GM23248 (cell line): Measurements from ENCODE around the gene FYTTD1. TPM values are rescaled to one million over a fixed set of nuclear protein-coding genes. Genes with fewer than 3 reads are reported as not detected.
"Not testable (repeated sequence)": the region's sequence is repeated elsewhere in the genome, so short reads cannot be mapped to it uniquely, and the experiment has no call there.

Experiments used
- DNase-seq: peaks from one replicate; pipeline ENCODE4 v3.0.0-alpha.2; 2015
- H2AFZ ChIP-seq: fragments of 200-600 bp; sonication (generic); 2 replicates; pipeline ENCODE4 v1.6.1; 2016; ENCODE audit warnings: antibody characterized with exemption
- H3F3A ChIP-seq: fragments of 200-600 bp; sonication (generic); 2 replicates; pipeline ENCODE4 v1.6.1; 2016; ENCODE audit warnings: mild to moderate bottlenecking, antibody characterized with exemption, mixed run types; ENCODE audit not compliant: insufficient read depth
- H3K27ac ChIP-seq: fragments of 200-600 bp; sonication (generic); 2 replicates; pipeline ENCODE4 v1.5.1; 2016; ENCODE audit warnings: mild to moderate bottlenecking
- H3K27me3 ChIP-seq: fragments of 200-600 bp; sonication (generic); replicated peaks from 2 replicates; pipeline ENCODE4 v1.6.1; 2016; ENCODE audit warnings: mild to moderate bottlenecking; ENCODE audit not compliant: insufficient read depth
- H3K36me3 ChIP-seq: fragments of 200-600 bp; sonication (generic); 2 replicates; pipeline ENCODE4 v1.6.1; 2016; ENCODE audit warnings: low read depth, mild to moderate bottlenecking
- H3K4me1 ChIP-seq: fragments of 200-600 bp; sonication (generic); 2 replicates; pipeline ENCODE4 v1.6.1; 2016; ENCODE audit warnings: mild to moderate bottlenecking; ENCODE audit not compliant: insufficient read depth
- H3K4me2 ChIP-seq: fragments of 200-600 bp; sonication (generic); one replicate; pipeline ENCODE4 v1.6.1; 2016; ENCODE audit warnings: mild to moderate bottlenecking; ENCODE audit not compliant: unreplicated experiment
- H3K4me3 ChIP-seq: fragments of 200-600 bp; sonication (generic); 2 replicates; pipeline ENCODE4 v1.5.1; 2016; ENCODE audit warnings: mild to moderate bottlenecking
- H3K79me2 ChIP-seq: fragments of 200-600 bp; sonication (generic); 2 replicates; pipeline ENCODE4 v1.6.1; 2016; ENCODE audit warnings: mild to moderate bottlenecking; ENCODE audit not compliant: insufficient read depth
- H3K9ac ChIP-seq: fragments of 200-600 bp; sonication (generic); 2 replicates; pipeline ENCODE4 v1.6.1; 2016; ENCODE audit warnings: mild to moderate bottlenecking
- H3K9me2 ChIP-seq: fragments of 200-600 bp; sonication (generic); 2 replicates; pipeline ENCODE4 v1.6.1; 2016; ENCODE audit warnings: mixed run types, mild to moderate bottlenecking, moderate library complexity; ENCODE audit not compliant: insufficient read depth
- H3K9me3 ChIP-seq: fragments of 200-600 bp; sonication (generic); one replicate; pipeline ENCODE4 v1.6.1; 2017; ENCODE audit warnings: low read depth
- H4K20me1 ChIP-seq: fragments of 200-600 bp; sonication (generic); 2 replicates; pipeline ENCODE4 v1.6.0; 2016; ENCODE audit not compliant: insufficient read depth
- EZH2 ChIP-seq: fragments of 200-600 bp; sonication (generic); IDR thresholded peaks from 2 replicates; pipeline ENCODE4 v1.6.1; 2018; ENCODE audit warnings: antibody characterized with exemption, mild to moderate bottlenecking; ENCODE audit not compliant: insufficient read depth, poor library complexity, severe bottlenecking
- EZH2phosphoT487 ChIP-seq: fragments of 200-600 bp; sonication (generic); IDR thresholded peaks from 2 replicates; pipeline ENCODE4 v1.6.1; 2018; ENCODE audit warnings: antibody characterized with exemption, moderate library complexity, mild to moderate bottlenecking, low read depth; ENCODE audit not compliant: insufficient read depth
- WGBS, 2 experiments: methylation state at CpG; one replicate each; pipeline ENCODE4 v1.1.6; 2015 to 2017; ENCODE audit warnings: low lambda C conversion rate in 2 of 2, low coverage in 1 of 2; ENCODE audit errors: missing lambda C conversion rate in 2 of 2; 5-methylcytosine and 5-hydroxymethylcytosine counted together
- in situ Hi-C: fragments of 300-500 bp; cut with MboI; formaldehyde crosslinking; loops from 2 replicates; pipeline ENCODE4 v1.15.0; 2020
- polyA plus RNA-seq: library from polyadenylated mRNA; unstranded; fragments of >200 nt; fragmentation: Nextera tagmentation; extraction: Ambion mirVana; gene quantifications from 2 replicates; pipeline ENCODE4 v1.2.1, GENCODE V29; 2016
- total RNA-seq: library from RNA; depleted of rRNA; stranded (reverse); fragments of >200 nt; shearing (Covaris generic); gene quantifications from 2 replicates; pipeline ENCODE4 v1.2.3, GENCODE V29; 2014

Gene FYTTD1
- total and polyA plus RNA-seq, 2 experiments from 2014 or later, result 42.0 to 90.4 TPM

- no peak overlapping the region for H3K9ac ChIP-seq
- H3K79me2 ChIP-seq, result peaks cover 82% of the 10 kb centered on the region
- in situ Hi-C loops, result no loop called here
- H2AFZ ChIP-seq, result no peak overlapping the region
- no peaks in the 10 kb centered on the region for H4K20me1 ChIP-seq
- no peaks in the 10 kb centered on the region; the same call in 1 of the 2 replicates for H3K36me3 ChIP-seq
- H3K4me3 ChIP-seq, result no peak overlapping the region
- no peaks in the 10 kb centered on the region for H3K9me3 ChIP-seq
- no peak for TF ChIP-seq EZH2phosphoT487
- no peak for TF ChIP-seq EZH2
- WGBS, 2 experiments, result 81 to 82% methylated on average over 8 of the region's 8 CpGs
- no peak for DNase-seq
- no peaks in the 10 kb centered on the region for H3K27me3 ChIP-seq
- H3K4me2 ChIP-seq, result no peak overlapping the region
- peaks cover 11% of the 10 kb centered on the region; the same call in 1 of the 2 replicates for H3K4me1 ChIP-seq
- H3F3A ChIP-seq, result 0 out of 2 replicates have a peak, but pooled peaks cover 6% of the 10 kb centered on the region
- H3K27ac ChIP-seq, result no peak overlapping the region
- H3K9me2 ChIP-seq, result no peaks in the 10 kb centered on the region
Measured at GRCh38 chr3:197728487-197728886, 21.2 kb upstream of the FYTTD1 start.

DNA sequence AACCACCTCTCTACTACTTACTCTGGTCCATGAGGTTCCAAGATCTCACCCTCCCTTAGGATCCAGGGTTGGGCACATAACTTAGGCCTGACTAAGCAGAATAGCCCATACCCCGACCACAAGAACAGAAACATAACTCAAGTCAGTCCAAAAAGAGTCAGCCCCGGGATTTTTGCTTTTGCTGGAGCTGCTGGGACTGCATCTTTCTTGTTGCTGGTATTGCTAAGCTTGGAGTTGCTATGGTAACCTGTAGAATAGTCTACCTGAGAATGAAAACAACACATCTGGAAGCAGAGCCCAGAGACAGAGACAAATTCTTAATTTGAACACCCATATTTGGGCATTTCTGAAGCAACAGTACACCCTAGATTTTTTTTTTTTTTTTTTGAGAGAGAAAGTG is 19.5 kb upstream of the FYTTD1 start:
- no peak overlapping the region; the same call in 1 of the 2 replicates for H3K4me3 ChIP-seq
- H4K20me1 ChIP-seq, result no peaks in the 10 kb centered on the region
- H2AFZ ChIP-seq, result peak overlapping the region; percentile 0; the same call in 1 of the 2 replicates
- in situ Hi-C loops, result no loop called here
- no peaks in the 10 kb centered on the region for H3K9me2 ChIP-seq
- peak overlapping the region; percentile 16 for H3K4me2 ChIP-seq
- H3K27me3 ChIP-seq, result no peaks in the 10 kb centered on the region
- H3K9ac ChIP-seq, result peak overlapping the region; percentile 7; the same call in 1 of the 2 replicates
- peak overlapping the region; percentile 46 for H3K27ac ChIP-seq
- peaks cover 82% of the 10 kb centered on the region for H3K79me2 ChIP-seq
- no peak for TF ChIP-seq EZH2
- TF ChIP-seq EZH2phosphoT487, result no peak
- peak; percentile 74 for DNase-seq
- no peaks in the 10 kb centered on the region for H3K9me3 ChIP-seq
- WGBS, 2 experiments, result 8 to 11% methylated on average over 2 of the region's 2 CpGs
- H3K4me1 ChIP-seq, result peaks cover 15% of the 10 kb centered on the region
- H3F3A ChIP-seq, result 0 out of 2 replicates have a peak, but pooled peaks cover 6% of the 10 kb centered on the region
- H3K36me3 ChIP-seq, result no peaks in the 10 kb centered on the region; the same call in 1 of the 2 replicates

- not testable (repeated sequence) for H3K9ac ChIP-seq
Measured at GRCh38 chr3:197730770-197731169, 18.9 kb upstream of the FYTTD1 start.

GRCh38 chr3:197731483-197731882 is 18.2 kb upstream of the FYTTD1 start:
- H3K4me3 ChIP-seq, H3K9me2 ChIP-seq, in situ Hi-C loops, H3K4me2 ChIP-seq, H2AFZ ChIP-seq, H4K20me1 ChIP-seq, H3K27me3 ChIP-seq, H3K9ac ChIP-seq, H3K27ac ChIP-seq, H3K9me3 ChIP-seq, H3K36me3 ChIP-seq, DNase-seq, H3F3A ChIP-seq: not testable (repeated sequence)
- WGBS, 2 experiments, result 95 to 100% methylated on average over 4 to 26 of the region's 27 CpGs
- H3K4me1 ChIP-seq, result peaks cover 22% of the 10 kb centered on the region
- H3K79me2 ChIP-seq, result peaks cover 81% of the 10 kb centered on the region

More at GRCh38 chr3:197730770-197731169, 18.9 kb upstream of the FYTTD1 start:
- Histone ChIP-seq H3K4me1 (peaks cover 21% of the 10 kb centered on the region), H3K79me2 (peaks cover 82% of the 10 kb centered on the region)
- H3K4me3 ChIP-seq, H3F3A ChIP-seq, DNase-seq, H3K4me2 ChIP-seq, H2AFZ ChIP-seq, H3K36me3 ChIP-seq, H4K20me1 ChIP-seq, H3K9me2 ChIP-seq, in situ Hi-C loops, H3K27me3 ChIP-seq, H3K27ac ChIP-seq, H3K9me3 ChIP-seq: not testable (repeated sequence)
- WGBS, 2 experiments, result 85 to 89% methylated on average over 2 to 5 of the region's 5 CpGs

DNA sequence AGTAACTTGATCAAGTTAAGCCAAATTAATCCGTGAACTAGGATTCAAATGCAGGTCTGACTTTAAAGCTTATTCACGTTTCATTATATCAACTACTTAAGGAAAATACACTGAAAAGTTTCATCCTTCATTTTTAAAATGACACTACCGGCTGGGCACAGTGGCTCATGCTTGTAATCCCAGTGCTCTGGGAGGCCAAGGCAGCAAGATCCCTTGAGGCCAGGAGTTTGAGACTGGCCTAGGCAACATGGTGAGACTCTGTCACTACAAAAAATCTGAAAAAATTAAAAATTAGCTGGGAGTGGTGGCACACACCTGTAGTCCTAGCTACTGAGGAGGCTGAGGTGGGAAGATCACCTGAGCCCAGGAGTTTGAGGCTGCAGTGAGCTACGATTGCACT is 16.6 kb upstream of the FYTTD1 start:
- H3K36me3 ChIP-seq, result no peaks in the 10 kb centered on the region; the same call in 1 of the 2 replicates
- H3K79me2 ChIP-seq, result peaks cover 66% of the 10 kb centered on the region
- no peaks in the 10 kb centered on the region for H3K9me2 ChIP-seq
- peaks cover 22% of the 10 kb centered on the region for H3K4me1 ChIP-seq
- no peak for DNase-seq
- no peaks in the 10 kb centered on the region for H4K20me1 ChIP-seq
- H3K27me3 ChIP-seq, result no peaks in the 10 kb centered on the region
- in situ Hi-C loops, result no loop called here
- H3K9me3 ChIP-seq, result no peaks in the 10 kb centered on the region
- no peak overlapping the region for H3K27ac ChIP-seq
- no peak overlapping the region for H3K9ac ChIP-seq
- 87 to 90% methylated on average over 4 of the region's 4 CpGs for WGBS, 2 experiments
- H3K4me3 ChIP-seq, result no peak overlapping the region
- no peak for TF ChIP-seq EZH2
- H3F3A ChIP-seq, result peaks cover 12% of the 10 kb centered on the region; the same call in 1 of the 2 replicates
- H3K4me2 ChIP-seq, result no peak overlapping the region
- H2AFZ ChIP-seq, result no peak overlapping the region
